HG03196 (cell line): ENCODE measurements around the gene PDE1A.
"Not testable (repeated sequence)": the region's sequence is repeated elsewhere in the genome, so short reads cannot be mapped to it uniquely, and the experiment has no call there.

Source experiments
- ATAC-seq: cut with Tn5 transposase; IDR thresholded peaks from one replicate; pipeline ENCODE4 v1.9.1; 2021; ENCODE audit not compliant: unreplicated experiment

Gene PDE1A

GRCh38 chr2:182281276-182281675, 145.6 kb downstream of the PDE1A start:
- ATAC-seq = no peak

GRCh38 chr2:182280118-182280517, 146.7 kb downstream of the PDE1A start:
- no peak for ATAC-seq

GRCh38 chr2:182276662-182277061, 150.2 kb downstream of the PDE1A start:
- not testable (repeated sequence) for ATAC-seq

- ATAC-seq = no peak
These were observed 158.9 kb downstream of the PDE1A start for GRCh38 chr2:182267971-182268370.

GRCh38 chr2:182266909-182267308, 159.9 kb downstream of the PDE1A start:
- no peak for ATAC-seq

- ATAC-seq = no peak
These were observed 161.1 kb downstream of the PDE1A start for GRCh38 chr2:182265718-182266117.

- no peak for ATAC-seq
These were observed 164.9 kb downstream of the PDE1A start for GRCh38 chr2:182261860-182262387.

GRCh38 chr2:182259629-182260150, 167.1 kb downstream of the PDE1A start:
- no peak for ATAC-seq

- no peak for ATAC-seq
These were observed 174.3 kb downstream of the PDE1A start for GRCh38 chr2:182252534-182252933.

GRCh38 chr2:182248898-182249297, 177.9 kb downstream of the PDE1A start:
- ATAC-seq = no peak

- ATAC-seq = no peak
These were observed 178.5 kb downstream of the PDE1A start for GRCh38 chr2:182248362-182248761.

GRCh38 chr2:182247831-182248230, 179.0 kb downstream of the PDE1A start:
- no peak for ATAC-seq

GRCh38 chr2:182245963-182246362, 180.9 kb downstream of the PDE1A start:
- no peak for ATAC-seq

- ATAC-seq = no peak
These were observed 184.2 kb downstream of the PDE1A start for GRCh38 chr2:182242609-182243008.

- ATAC-seq = no peak
These were observed 184.9 kb downstream of the PDE1A start for GRCh38 chr2:182241936-182242335.

- ATAC-seq = peak; percentile 100
These were observed 185.9 kb downstream of the PDE1A start for GRCh38 chr2:182240862-182241371.

- ATAC-seq = no peak
These were observed 196.3 kb downstream of the PDE1A start for GRCh38 chr2:182230561-182230960.

- ATAC-seq = no peak
These were observed 197.5 kb downstream of the PDE1A start for GRCh38 chr2:182229297-182229696.

- ATAC-seq = no peak
These were observed 198.1 kb downstream of the PDE1A start for GRCh38 chr2:182228741-182229140.

- no peak for ATAC-seq
These were observed 198.8 kb downstream of the PDE1A start for GRCh38 chr2:182228073-182228473.

GRCh38 chr2:182226807-182227206, 200.0 kb downstream of the PDE1A start:
- no peak for ATAC-seq

- ATAC-seq = no peak
These were observed 202.2 kb downstream of the PDE1A start for GRCh38 chr2:182224669-182225068.

- no peak for ATAC-seq
These were observed 205.8 kb downstream of the PDE1A start for GRCh38 chr2:182220998-182221397.
